ENCODE measurements around the gene SLC39A12. TPM values are rescaled to one million over a fixed set of nuclear protein-coding genes. Genes with fewer than 3 reads are reported as not detected.

SLC39A12 gene
- total RNA-seq, 2 experiments from 2014 or later: not detected

DNA sequence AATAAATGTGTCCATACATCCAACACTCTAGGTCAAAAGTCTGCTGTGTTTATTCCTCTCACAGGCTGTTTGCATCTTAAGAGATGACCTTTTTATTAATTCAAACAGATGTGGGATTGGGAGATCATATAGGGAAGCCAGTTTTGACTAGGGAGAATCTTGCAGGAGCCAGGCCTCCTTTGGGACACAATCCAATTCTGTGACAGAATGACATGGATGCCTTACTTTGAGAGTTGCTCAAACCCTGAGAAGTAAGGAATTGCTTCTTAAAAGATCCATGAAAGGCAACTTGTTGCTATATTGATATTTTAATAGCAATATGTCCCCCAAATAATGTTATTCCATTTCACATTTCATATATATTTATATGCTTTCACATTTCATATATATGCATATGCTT, 135.0 kb downstream of the SLC39A12 start:
- H3K27me3 Mint-ChIP-seq: no peaks in the 10 kb centered on the region
- ChIA-PET CTCF (no interaction called here), POLR2A (no interaction called here)
- H3K9me3 Mint-ChIP-seq: no peaks in the 10 kb centered on the region
- no peak overlapping the region for H3K27ac ChIP-seq (ENCODE audit: low read depth in 1 of 2, low read length in 2 of 2)
- TF ChIP-seq, protein P1, sequence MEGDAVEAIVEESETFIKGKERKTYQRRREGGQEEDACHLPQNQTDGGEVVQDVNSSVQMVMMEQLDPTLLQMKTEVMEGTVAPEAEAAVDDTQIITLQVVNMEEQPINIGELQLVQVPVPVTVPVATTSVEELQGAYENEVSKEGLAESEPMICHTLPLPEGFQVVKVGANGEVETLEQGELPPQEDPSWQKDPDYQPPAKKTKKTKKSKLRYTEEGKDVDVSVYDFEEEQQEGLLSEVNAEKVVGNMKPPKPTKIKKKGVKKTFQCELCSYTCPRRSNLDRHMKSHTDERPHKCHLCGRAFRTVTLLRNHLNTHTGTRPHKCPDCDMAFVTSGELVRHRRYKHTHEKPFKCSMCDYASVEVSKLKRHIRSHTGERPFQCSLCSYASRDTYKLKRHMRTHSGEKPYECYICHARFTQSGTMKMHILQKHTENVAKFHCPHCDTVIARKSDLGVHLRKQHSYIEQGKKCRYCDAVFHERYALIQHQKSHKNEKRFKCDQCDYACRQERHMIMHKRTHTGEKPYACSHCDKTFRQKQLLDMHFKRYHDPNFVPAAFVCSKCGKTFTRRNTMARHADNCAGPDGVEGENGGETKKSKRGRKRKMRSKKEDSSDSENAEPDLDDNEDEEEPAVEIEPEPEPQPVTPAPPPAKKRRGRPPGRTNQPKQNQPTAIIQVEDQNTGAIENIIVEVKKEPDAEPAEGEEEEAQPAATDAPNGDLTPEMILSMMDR (IDR thresholded peaks at IDR 0.05): no peak
- H3K4me1 Mint-ChIP-seq (ENCODE audit: low read depth): no peaks in the 10 kb centered on the region
- intact Hi-C loops (cut with DNase I, micrococcal nuclease): no loop called here
- no peak overlapping the region for H3K4me3 ChIP-seq (ENCODE audit: low read length)
- H3K9me3 ChIP-seq (ENCODE audit: control insufficient read depth in 1 of 2, insufficient read depth in 1 of 2, low read length in 2 of 2): peaks cover 0 to 4% of the 10 kb centered on the region in 2 experiments
- no peaks in the 10 kb centered on the region for H3K36me3 Mint-ChIP-seq (ENCODE audit: low read depth)
- no peaks in the 10 kb centered on the region for H3K4me1 ChIP-seq (ENCODE audit: insufficient read depth, low read length)
- H3K4me3 Mint-ChIP-seq: no peak overlapping the region
- no peaks in the 10 kb centered on the region for H3K36me3 ChIP-seq (ENCODE audit: insufficient read depth, low read length)
- ATAC-seq (ENCODE audit: poor library complexity): no peak
- DNase-seq: no peak
- H3K27ac Mint-ChIP-seq: no peak overlapping the region
- H3K27me3 ChIP-seq (ENCODE audit: control insufficient read depth in 1 of 2, insufficient read depth in 2 of 2, low read length in 2 of 2): no peaks in the 10 kb centered on the region

DNA sequence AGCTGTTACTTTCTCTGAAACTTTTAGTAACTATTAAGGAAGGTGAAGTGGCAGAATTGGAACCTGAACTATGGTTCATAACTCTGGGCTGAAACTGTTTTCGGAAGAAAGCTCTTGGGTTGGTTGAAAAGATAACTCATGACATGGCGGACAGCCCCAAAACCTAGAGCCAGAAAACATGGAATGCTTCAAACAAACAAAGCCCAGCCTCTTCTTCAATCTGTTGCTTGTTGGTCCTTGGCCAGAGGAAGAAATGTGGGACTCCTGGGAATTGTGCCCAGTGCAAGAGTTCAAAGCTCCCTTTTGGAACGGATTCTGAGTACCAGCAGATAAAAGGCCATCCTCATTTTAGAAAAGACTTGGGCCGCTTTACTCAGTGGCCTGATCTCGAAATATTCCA, 135.6 kb downstream of the SLC39A12 start:
- ChIA-PET CTCF (no interaction called here), POLR2A (no interaction called here)
- H3K36me3 Mint-ChIP-seq (ENCODE audit: low read depth): no peaks in the 10 kb centered on the region
- no peaks in the 10 kb centered on the region for H3K36me3 ChIP-seq (ENCODE audit: insufficient read depth, low read length)
- H3K4me1 ChIP-seq (ENCODE audit: insufficient read depth, low read length): no peaks in the 10 kb centered on the region
- TF ChIP-seq, protein P1 (IDR thresholded peaks at IDR 0.05): no peak
- H3K27me3 Mint-ChIP-seq: no peaks in the 10 kb centered on the region
- no peak overlapping the region for H3K27ac Mint-ChIP-seq
- intact Hi-C loops (cut with DNase I, micrococcal nuclease): no loop called here
- H3K27me3 ChIP-seq (ENCODE audit: control insufficient read depth in 1 of 2, insufficient read depth in 2 of 2, low read length in 2 of 2): no peaks in the 10 kb centered on the region
- no peaks in the 10 kb centered on the region for H3K4me1 Mint-ChIP-seq (ENCODE audit: low read depth)
- DNase-seq: no peak
- H3K9me3 Mint-ChIP-seq: no peaks in the 10 kb centered on the region
- H3K27ac ChIP-seq (ENCODE audit: low read depth in 1 of 2, low read length in 2 of 2): no peak overlapping the region
- no peak overlapping the region for H3K4me3 ChIP-seq (ENCODE audit: low read length)
- H3K4me3 Mint-ChIP-seq: no peak overlapping the region
- no peak for ATAC-seq (ENCODE audit: poor library complexity)
- H3K9me3 ChIP-seq (ENCODE audit: control insufficient read depth in 1 of 2, insufficient read depth in 1 of 2, low read length in 2 of 2): peaks cover 0 to 4% of the 10 kb centered on the region in 2 experiments

Other genes with a start within 250 kb of the SLC39A12 start
- gene TMEM236, start 199.7 kb upstream of the SLC39A12 start, total RNA-seq: under 1 TPM; 0.05 to 0.06 TPM
- under 1 TPM; 0.08 TPM for gene MRC1, start 142.6 kb upstream of the SLC39A12 start, total RNA-seq
- gene CACNB2, start 188.5 kb downstream of the SLC39A12 start, total RNA-seq: under 1 TPM in 1 of 2 experiments, not detected in 1; 0.34 TPM

Measured in CD4-positive, alpha-beta T cell (primary cell).